ENCODE results near the gene ZNF683. TPM values are rescaled to one million over a fixed set of nuclear protein-coding genes. Genes with fewer than 3 reads are reported as not detected.

The ZNF683 gene
- total and polyA plus RNA-seq, 2 donors (not counting 1 experiment from before 2014, with no cell fraction given), result not detected

DNA sequence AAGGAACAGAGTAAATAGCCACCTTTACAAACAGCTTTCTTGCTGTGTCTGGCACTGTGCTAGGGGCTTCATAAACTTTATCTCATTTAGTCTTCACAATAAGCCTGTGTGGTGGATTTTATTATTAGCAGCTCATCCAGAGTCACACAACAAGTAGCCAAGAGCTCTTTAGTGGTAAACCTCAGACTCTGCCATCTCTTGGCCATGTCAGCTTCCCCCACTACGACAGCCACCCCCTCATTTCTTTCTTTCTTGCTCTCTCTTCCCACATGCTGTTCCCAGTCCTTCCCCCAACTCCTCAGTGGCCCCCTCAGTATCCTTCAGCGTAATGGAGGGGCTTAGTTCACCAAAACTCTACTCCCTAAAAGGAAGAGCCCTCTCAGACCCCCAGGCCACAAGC, 1.2 kb upstream of the ZNF683 start:
- Histone ChIP-seq H3K36me3 (ENCODE audit: control insufficient read depth, insufficient read depth, low read length) (no peaks in the 10 kb centered on the region), H4K20me1 (ENCODE audit: control insufficient read depth, extremely low read depth, insufficient read depth, low read length) (no peaks in the 10 kb centered on the region), H3K4me2 (ENCODE audit: extremely low read depth, insufficient read depth, low read length) (no peak overlapping the region), H2AFZ (ENCODE audit: low read length) (no peak overlapping the region), H3K27me3 (ENCODE audit: control insufficient read depth, insufficient read depth, low read length) (no peaks in the 10 kb centered on the region), H3K79me2 (ENCODE audit: control insufficient read depth, insufficient read depth, low read length) (no peaks in the 10 kb centered on the region), H3K27ac (ENCODE audit: insufficient read depth, low read length) (no peak overlapping the region), H3K9me3 (ENCODE audit: control insufficient read depth, insufficient read depth, low read depth, low read length) (no peaks in the 10 kb centered on the region), H3K4me3 (replicated peaks in 1 of 4; ENCODE audit: control extremely low read depth in 1 of 4, insufficient read depth in 1 of 4, low read depth in 3 of 4, low read length in 4 of 4) (no peak overlapping the region), H3K9ac (ENCODE audit: insufficient read depth, low read length) (no peak overlapping the region), H3K4me1 (ENCODE audit: control insufficient read depth, extremely low read depth, insufficient read depth, low read length) (peaks cover 9% of the 10 kb centered on the region)
- peak in 1 of 2 donors; percentile 66 for DNase-seq (ENCODE audit: low read depth in 2 of 2)
- TF ChIP-seq, protein P1, sequence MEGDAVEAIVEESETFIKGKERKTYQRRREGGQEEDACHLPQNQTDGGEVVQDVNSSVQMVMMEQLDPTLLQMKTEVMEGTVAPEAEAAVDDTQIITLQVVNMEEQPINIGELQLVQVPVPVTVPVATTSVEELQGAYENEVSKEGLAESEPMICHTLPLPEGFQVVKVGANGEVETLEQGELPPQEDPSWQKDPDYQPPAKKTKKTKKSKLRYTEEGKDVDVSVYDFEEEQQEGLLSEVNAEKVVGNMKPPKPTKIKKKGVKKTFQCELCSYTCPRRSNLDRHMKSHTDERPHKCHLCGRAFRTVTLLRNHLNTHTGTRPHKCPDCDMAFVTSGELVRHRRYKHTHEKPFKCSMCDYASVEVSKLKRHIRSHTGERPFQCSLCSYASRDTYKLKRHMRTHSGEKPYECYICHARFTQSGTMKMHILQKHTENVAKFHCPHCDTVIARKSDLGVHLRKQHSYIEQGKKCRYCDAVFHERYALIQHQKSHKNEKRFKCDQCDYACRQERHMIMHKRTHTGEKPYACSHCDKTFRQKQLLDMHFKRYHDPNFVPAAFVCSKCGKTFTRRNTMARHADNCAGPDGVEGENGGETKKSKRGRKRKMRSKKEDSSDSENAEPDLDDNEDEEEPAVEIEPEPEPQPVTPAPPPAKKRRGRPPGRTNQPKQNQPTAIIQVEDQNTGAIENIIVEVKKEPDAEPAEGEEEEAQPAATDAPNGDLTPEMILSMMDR (conservative IDR thresholded peaks at IDR 0.05 in 1 of 2, IDR thresholded peaks at IDR 0.05 in 1 of 2; ENCODE audit: low read depth in 1 of 2, low read length in 2 of 2), result no peak
- no peak for TF ChIP-seq EZH2 (IDR thresholded peaks at IDR 0.05; ENCODE audit: low read length, missing control alignments)

DNA sequence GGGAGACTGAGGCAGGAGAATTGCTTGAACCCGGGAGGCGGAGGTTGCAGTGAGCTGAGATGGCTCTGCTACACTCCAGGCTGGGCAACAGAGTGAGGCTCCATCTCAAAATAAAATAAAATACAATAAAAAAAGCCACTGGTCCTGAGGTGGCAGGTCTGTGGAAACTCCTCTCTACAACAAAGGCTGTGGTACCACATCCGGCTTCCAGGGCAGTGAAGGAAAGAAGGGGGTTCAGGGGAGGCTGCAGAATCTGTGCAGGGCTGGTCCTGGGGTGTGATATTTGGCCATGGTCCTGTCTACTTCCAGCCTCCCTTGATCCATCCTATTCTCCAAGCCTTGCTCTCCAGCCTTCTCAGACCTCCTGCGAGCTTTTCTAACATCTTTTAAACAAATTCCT, 731 bp upstream of the ZNF683 start:
- TF ChIP-seq, protein P1 (conservative IDR thresholded peaks at IDR 0.05 in 1 of 2, IDR thresholded peaks at IDR 0.05 in 1 of 2; ENCODE audit: low read depth in 1 of 2, low read length in 2 of 2), result no peak
- TF ChIP-seq EZH2 (IDR thresholded peaks at IDR 0.05; ENCODE audit: low read length, missing control alignments), result no peak
- no peaks in the 10 kb centered on the region for H3K79me2 ChIP-seq (ENCODE audit: control insufficient read depth, insufficient read depth, low read length)
- H3K27ac ChIP-seq (ENCODE audit: insufficient read depth, low read length), result no peak overlapping the region
- H3K9me3 ChIP-seq (ENCODE audit: control insufficient read depth, insufficient read depth, low read depth, low read length), result no peaks in the 10 kb centered on the region
- no peaks in the 10 kb centered on the region for H4K20me1 ChIP-seq (ENCODE audit: control insufficient read depth, extremely low read depth, insufficient read depth, low read length)
- no peak overlapping the region for H3K4me2 ChIP-seq (ENCODE audit: extremely low read depth, insufficient read depth, low read length)
- H3K27me3 ChIP-seq (ENCODE audit: control insufficient read depth, insufficient read depth, low read length), result no peaks in the 10 kb centered on the region
- no peak overlapping the region for H2AFZ ChIP-seq (ENCODE audit: low read length)
- no peak for DNase-seq (ENCODE audit: low read depth in 2 of 2)
- no peak overlapping the region for H3K9ac ChIP-seq (ENCODE audit: insufficient read depth, low read length)
- H3K36me3 ChIP-seq (ENCODE audit: control insufficient read depth, insufficient read depth, low read length), result no peaks in the 10 kb centered on the region
- peaks cover 6% of the 10 kb centered on the region for H3K4me1 ChIP-seq (ENCODE audit: control insufficient read depth, extremely low read depth, insufficient read depth, low read length)
- no peak overlapping the region for H3K4me3 ChIP-seq (replicated peaks in 1 of 4; ENCODE audit: control extremely low read depth in 1 of 4, insufficient read depth in 1 of 4, low read depth in 3 of 4, low read length in 4 of 4)

DNA sequence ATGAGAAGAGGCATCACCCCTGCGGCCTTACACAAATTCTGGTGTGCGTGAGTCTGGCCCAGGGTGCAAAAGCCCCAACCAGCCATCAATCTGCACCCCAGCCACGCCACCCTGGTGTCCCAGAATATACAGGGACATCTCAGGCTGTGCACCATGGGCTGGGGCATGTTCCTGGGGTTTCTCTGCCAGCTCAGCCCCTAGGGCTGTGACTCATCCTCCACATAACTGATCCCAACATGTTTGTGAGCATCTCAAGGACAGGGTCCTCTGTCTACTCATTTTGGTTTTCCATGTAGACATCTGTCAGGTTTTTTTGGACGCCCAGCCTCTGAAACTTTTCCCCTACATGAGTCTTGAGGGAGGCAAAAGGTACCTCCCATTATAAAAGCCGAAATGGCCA, 511 bp downstream of the ZNF683 start:
- DNase-seq (ENCODE audit: low read depth in 2 of 2), result peak in 1 of 2 donors; percentile 23
- Histone ChIP-seq H3K27ac (ENCODE audit: insufficient read depth, low read length) (no peak overlapping the region), H3K27me3 (ENCODE audit: control insufficient read depth, insufficient read depth, low read length) (no peaks in the 10 kb centered on the region), H3K4me2 (ENCODE audit: extremely low read depth, insufficient read depth, low read length) (no peak overlapping the region), H4K20me1 (ENCODE audit: control insufficient read depth, extremely low read depth, insufficient read depth, low read length) (no peaks in the 10 kb centered on the region), H3K9me3 (ENCODE audit: control insufficient read depth, insufficient read depth, low read depth, low read length) (no peaks in the 10 kb centered on the region), H2AFZ (ENCODE audit: low read length) (no peak overlapping the region), H3K36me3 (ENCODE audit: control insufficient read depth, insufficient read depth, low read length) (no peaks in the 10 kb centered on the region), H3K79me2 (ENCODE audit: control insufficient read depth, insufficient read depth, low read length) (no peaks in the 10 kb centered on the region), H3K9ac (ENCODE audit: insufficient read depth, low read length) (no peak overlapping the region), H3K4me1 (ENCODE audit: control insufficient read depth, extremely low read depth, insufficient read depth, low read length) (peaks cover 3% of the 10 kb centered on the region), H3K4me3 (replicated peaks in 1 of 4; ENCODE audit: control extremely low read depth in 1 of 4, insufficient read depth in 1 of 4, low read depth in 3 of 4, low read length in 4 of 4) (no peak overlapping the region)
- no peak for TF ChIP-seq EZH2 (IDR thresholded peaks at IDR 0.05; ENCODE audit: low read length, missing control alignments)
- TF ChIP-seq, protein P1 (conservative IDR thresholded peaks at IDR 0.05 in 1 of 2, IDR thresholded peaks at IDR 0.05 in 1 of 2; ENCODE audit: low read depth in 1 of 2, low read length in 2 of 2), result no peak

All from fibroblast of lung (primary cell).